HepG2 (cell line): ENCODE results near the gene F12. TPM values are rescaled to one million over a fixed set of nuclear protein-coding genes. Genes with fewer than 3 reads are reported as not detected.

Source experiments
- ATAC-seq: fragments of 200-7000 bp; cut with Tn5 transposase; 3 replicates; pipeline ENCODE4 v1.9.1; 2020; ENCODE audit warnings: mild to moderate bottlenecking, moderate library complexity
- BruUV-seq: library from RNA; stranded (reverse); fragments of 400-500 nt; replicated peaks from 2 replicates; lab custom pipeline; 2021; lab: Mats Ljungman, UMichigan
- CTCF ChIA-PET: fragments of 300-600 bp; formaldehyde crosslinking; extraction: SDS; loops from one replicate; lab custom pipeline; 2021; ENCODE audit warnings: low total read pairs, inconsistent platforms, low intra/inter-chr PET ratio; lab: Yijun Ruan, JAX
- POLR2A ChIA-PET: fragments of 350-600 bp; sonication (Branson Sonifier 250); formaldehyde crosslinking; loops from one replicate; lab custom pipeline; 2020; ENCODE audit warnings: antibody characterized with exemption, inconsistent platforms; lab: Yijun Ruan, JAX
- DNase-seq: peaks from one replicate; pipeline ENCODE4 v3.0.0-alpha.2; 2015; ENCODE audit warnings: low spot score
- FAIRE-seq: peaks from 3 replicates; lab custom pipeline; 2011; peaks lifted over from hg19 to GRCh38; lab: Jason Lieb, UNC
- H2AFZ ChIP-seq: one replicate; pipeline ENCODE4 v1.6.1; 2011; ENCODE audit warnings: low read length, inconsistent platforms
- H3K27ac ChIP-seq: fragments of 300-600 bp; 3 replicates; pipeline ENCODE4 v1.8.0; 2011; ENCODE audit warnings: mixed run types, mild to moderate bottlenecking, mixed read lengths, low read length, inconsistent platforms; ENCODE audit not compliant: insufficient read depth; ENCODE audit errors: extremely low read length
- H3K27me3 ChIP-seq, 2 experiments: fragments of 200-600 bp in 1 of 2; 2 replicates in 1 of 2; 3 replicates in 1 of 2; pipeline versions ENCODE4 v1.6.0 to v1.8.0; 2011; ENCODE audit warnings: low read length in 2 of 2, mild to moderate bottlenecking in 2 of 2, moderate library complexity in 2 of 2, inconsistent platforms in 1 of 2; ENCODE audit not compliant: insufficient read depth in 2 of 2, control insufficient read depth in 1 of 2
- H3K36me3 ChIP-seq, 2 experiments: fragments of 200-600 bp in 1 of 2; replicated peaks in 1 of 2; 2 replicates in 1 of 2; 3 replicates in 1 of 2; pipeline versions ENCODE4 v1.5.1 to v1.8.0; 2011; ENCODE audit warnings: low read length in 2 of 2, inconsistent platforms in 1 of 2; ENCODE audit not compliant: insufficient read depth in 2 of 2, control insufficient read depth in 1 of 2
- H3K4me1 ChIP-seq: 2 replicates; pipeline ENCODE4 v1.5.1; 2012; ENCODE audit warnings: low read length, inconsistent platforms; ENCODE audit not compliant: insufficient read depth
- H3K4me2 ChIP-seq: 2 replicates; pipeline ENCODE4 v1.6.0; 2011; ENCODE audit warnings: low read depth, low read length, inconsistent platforms
- H3K4me3 ChIP-seq, 3 experiments: fragments of 200-600 bp in 1 of 3; sonication (generic), shearing (Covaris generic) in 1 of 3; replicated peaks in 1 of 3; 2 replicates each; pipeline ENCODE4 v1.5.1; 2011 to 2016; ENCODE audit warnings: low read length in 3 of 3, inconsistent platforms in 2 of 3, low read depth in 2 of 3, mild to moderate bottlenecking in 2 of 3, control low read depth in 1 of 3, mixed read lengths in 1 of 3; ENCODE audit not compliant: insufficient read depth in 1 of 3
- H3K79me2 ChIP-seq: one replicate; pipeline ENCODE4 v1.6.1; 2011; ENCODE audit warnings: low read length, inconsistent platforms; ENCODE audit not compliant: insufficient read depth
- H3K9ac ChIP-seq: 2 replicates; pipeline ENCODE4 v1.6.0; 2011; ENCODE audit warnings: mild to moderate bottlenecking, low read depth, low read length, inconsistent platforms; ENCODE audit not compliant: insufficient read depth
- H3K9me3 ChIP-seq: 2 replicates; pipeline ENCODE4 v1.5.1; 2012; ENCODE audit warnings: mild to moderate bottlenecking, low read length
- H4K20me1 ChIP-seq: 2 replicates; pipeline ENCODE4 v1.6.0; 2011; ENCODE audit warnings: inconsistent platforms, mild to moderate bottlenecking, low read length, moderate library complexity; ENCODE audit not compliant: insufficient read depth
- EEA1 ChIP-seq: sonication (generic); formaldehyde crosslinking; IDR thresholded peaks from 2 replicates; pipeline ENCODE4 v1.5.1; 2020; ENCODE audit warnings: mild to moderate bottlenecking, missing genetic modification reagents, borderline replicate concordance
- PPARG ChIP-seq: conservative IDR thresholded peaks from 2 replicates; pipeline ENCODE4 v1.6.1; 2016; ENCODE audit warnings: missing biosample characterization, missing genetic modification reagents
- SNAI1 ChIP-seq: sonication (generic); formaldehyde crosslinking; IDR thresholded peaks from 2 replicates; pipeline ENCODE4 v1.5.0; 2020; ENCODE audit warnings: mild to moderate bottlenecking, missing genetic modification reagents, borderline replicate concordance
- SPEN ChIP-seq: sonication (generic); formaldehyde crosslinking; IDR thresholded peaks from 2 replicates; pipeline ENCODE4 v1.5.1; 2020; ENCODE audit warnings: low read depth, mild to moderate bottlenecking, missing genetic modification reagents
- ZNF354B ChIP-seq: sonication (generic); formaldehyde crosslinking; IDR thresholded peaks from 2 replicates; pipeline ENCODE4 v1.8.0; 2022; ENCODE audit warnings: mild to moderate bottlenecking, missing genetic modification reagents
- ZNF567 ChIP-seq: sonication (generic); formaldehyde crosslinking; IDR thresholded peaks from 2 replicates; pipeline ENCODE4 v1.8.1; 2023; ENCODE audit warnings: mild to moderate bottlenecking, missing genetic modification reagents, borderline replicate concordance
- WGBS: methylation state at CpG from one replicate; pipeline ENCODE4 v1.1.6; 2017; ENCODE audit warnings: low lambda C conversion rate; 5-methylcytosine and 5-hydroxymethylcytosine counted together
- in situ Hi-C: cut with HindIII; loops from 2 replicates; pipeline ENCODE4 v1.10.0; 2017; ENCODE audit warnings: low pct_unique_long_range_greater_than_20kb; ENCODE audit not compliant: extremely low pct_ligation_motif_present
- intact Hi-C: fragments of 100-400 bp; cut with micrococcal nuclease; formaldehyde crosslinking; loops from one replicate; pipeline ENCODE4 v1.10.0; 2022; ENCODE audit not compliant: unreplicated experiment
- polyA plus RNA-seq, 8 experiments: library from polyadenylated mRNA; depleted of rRNA in 3 of 8; stranded (reverse) in 7 of 8; unstranded in 1 of 8; fragments of >200 nt; fragmentation: Illumina TruSeq in 4 of 8; extraction: Trizol in 4 of 8; gene quantifications; 2 replicates each; pipeline versions ENCODE4 v1.2.1 to v1.2.3, GENCODE V29; 2011 to 2016; ENCODE audit warnings: low read depth in 4 of 8, missing spikeins in 1 of 8, mixed read lengths in 1 of 8; ENCODE audit not compliant: insufficient read depth in 1 of 8
- total RNA-seq, 5 experiments: library from RNA; depleted of rRNA; stranded (reverse); fragments of >200 nt; fragmentation: Illumina TruSeq; extraction: Trizol; gene quantifications; 2 replicates each; pipeline ENCODE4 v1.2.3, GENCODE V29; 2016; ENCODE audit warnings: low read depth in 1 of 5
- TF ChIP-seq, protein P1 (sequence below): sonication (generic); formaldehyde crosslinking; IDR thresholded peaks from 2 replicates; pipeline ENCODE4 v1.4.0; 2020; ENCODE audit warnings: missing genetic modification reagents, mild to moderate bottlenecking, borderline replicate concordance

F12 gene
- total and polyA plus RNA-seq, 2 of the 13 experiments (the other 11 are each of a cell fraction or from before 2014, with no cell fraction given) = 2.5 to 3.0 TPM

DNA sequence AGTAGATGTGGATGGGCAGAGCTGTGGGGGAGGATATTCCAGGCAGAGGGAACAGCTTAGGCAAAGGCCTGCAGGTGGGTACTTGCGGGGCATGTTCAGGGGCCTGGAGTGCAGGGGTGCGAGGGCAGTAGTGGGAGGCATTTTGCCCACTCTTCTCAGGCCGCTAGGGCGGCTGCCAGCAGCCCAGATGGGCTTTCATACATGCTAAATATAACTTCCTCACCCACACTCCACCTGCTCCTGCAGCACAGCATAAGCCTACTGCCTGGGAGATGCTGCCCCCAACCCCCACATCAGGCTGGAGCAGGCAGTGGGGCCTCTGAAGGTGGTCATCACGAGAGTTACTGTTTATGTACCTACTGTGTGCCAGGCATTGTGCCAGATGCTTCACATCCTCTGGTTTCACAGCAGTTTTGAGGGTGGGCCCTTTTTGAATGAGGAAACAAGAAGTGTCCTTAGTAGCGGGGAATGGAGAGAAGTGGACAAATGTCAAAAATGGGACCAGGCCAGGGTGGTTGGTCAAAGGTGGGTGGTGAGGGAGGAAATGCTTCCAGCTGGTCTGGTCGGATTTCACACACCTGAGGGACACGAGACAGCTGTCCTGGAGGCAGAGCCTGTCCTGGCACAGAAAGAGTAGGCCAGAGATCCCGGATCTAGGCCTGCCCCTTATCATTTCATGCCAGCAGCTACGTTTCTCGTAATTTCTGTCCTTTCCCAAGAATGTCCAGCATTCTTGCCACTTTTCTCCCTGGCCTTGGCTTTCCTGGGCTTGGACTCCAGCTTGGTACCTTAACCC, 39.5 kb downstream of the F12 start:
- Histone ChIP-seq H3K27me3 (no peaks in the 10 kb centered on the region; a peak in 1 of 5 replicates), H3K4me2 (no peak overlapping the region; the same call in 1 of the 2 replicates), H3K27ac (peak overlapping the region; percentile 35), H2AFZ (no peak overlapping the region), H3K79me2 (peaks cover 8% of the 10 kb centered on the region), H3K4me3 (no peak overlapping the region), H3K36me3 (0 out of 5 replicates have a peak, but pooled peaks cover 0 to 4% of the 10 kb centered on the region in 2 experiments), H3K9ac (0 out of 2 replicates have a peak overlapping the region, but pooled peaks have one; percentile 9), H4K20me1 (no peaks in the 10 kb centered on the region), H3K9me3 (no peaks in the 10 kb centered on the region), H3K4me1 (peaks cover 74% of the 10 kb centered on the region)
- intact Hi-C loops (loop anchor here (2.0 to 5.0 kb wide), 2 partner anchors 53 to 87 kb away; no protein-coding TSS in a partner anchor), in situ Hi-C loops (loop anchor here (25.0 kb wide), 1 partner anchor 833 kb away; the partner anchor contains the start of genes CDHR2 and RNF44)
- 86% methylated on average over 9 of the region's 11 CpGs for WGBS
- ATAC-seq (no peak), DNase-seq (no peak), FAIRE-seq (no peak)
- no TSS peak for BruUV-seq
- ChIA-PET POLR2A (interaction anchor here (0.6 to 7.9 kb wide), 20 partner anchors 8 to 283 kb away, joined by 3 to 239 read pairs (median 6); partner anchors contain the start of genes F12, FGFR4, GRK6 and LMAN2), CTCF (interaction anchor here (1.5 to 2.1 kb wide), 4 partner anchors 13 to 52 kb away, joined by 3 to 19 read pairs (median 10); no protein-coding TSS in a partner anchor)
- TF ChIP-seq SPEN (CRISPR knock-in tag) (0 out of 2 replicates have a peak, but pooled peaks have one; percentile 13), ZNF354B (CRISPR knock-in tag) (no peak), EEA1 (CRISPR knock-in tag) (0 out of 2 replicates have a peak, but pooled peaks have one; percentile 31), SNAI1 (CRISPR knock-in tag) (no peak), ZNF567 (CRISPR knock-in tag) (no peak), PPARG (CRISPR knock-in tag) (0 out of 2 replicates have a peak, but pooled peaks have one; percentile 1)
- TF ChIP-seq, protein P1, sequence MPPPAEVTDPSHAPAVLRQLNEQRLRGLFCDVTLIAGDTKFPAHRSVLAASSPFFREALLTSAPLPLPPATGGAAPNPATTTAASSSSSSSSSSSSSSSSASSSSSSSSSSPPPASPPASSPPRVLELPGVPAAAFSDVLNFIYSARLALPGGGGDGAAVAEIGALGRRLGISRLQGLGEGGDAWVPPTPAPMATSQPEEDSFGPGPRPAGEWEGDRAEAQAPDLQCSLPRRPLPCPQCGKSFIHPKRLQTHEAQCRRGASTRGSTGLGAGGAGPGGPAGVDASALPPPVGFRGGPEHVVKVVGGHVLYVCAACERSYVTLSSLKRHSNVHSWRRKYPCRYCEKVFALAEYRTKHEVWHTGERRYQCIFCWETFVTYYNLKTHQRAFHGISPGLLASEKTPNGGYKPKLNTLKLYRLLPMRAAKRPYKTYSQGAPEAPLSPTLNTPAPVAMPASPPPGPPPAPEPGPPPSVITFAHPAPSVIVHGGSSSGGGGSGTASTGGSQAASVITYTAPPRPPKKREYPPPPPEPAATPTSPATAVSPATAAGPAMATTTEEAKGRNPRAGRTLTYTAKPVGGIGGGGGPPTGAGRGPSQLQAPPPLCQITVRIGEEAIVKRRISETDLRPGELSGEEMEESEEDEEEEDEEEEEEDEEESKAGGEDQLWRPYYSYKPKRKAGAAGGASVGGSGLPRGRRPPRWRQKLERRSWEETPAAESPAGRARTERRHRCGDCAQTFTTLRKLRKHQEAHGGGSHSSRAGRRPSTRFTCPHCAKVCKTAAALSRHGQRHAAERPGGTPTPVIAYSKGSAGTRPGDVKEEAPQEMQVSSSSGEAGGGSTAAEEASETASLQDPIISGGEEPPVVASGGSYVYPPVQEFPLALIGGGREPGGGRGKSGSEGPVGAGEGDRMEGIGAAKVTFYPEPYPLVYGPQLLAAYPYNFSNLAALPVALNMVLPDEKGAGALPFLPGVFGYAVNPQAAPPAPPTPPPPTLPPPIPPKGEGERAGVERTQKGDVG (CRISPR knock-in tag) = 0 out of 2 replicates have a peak, but pooled peaks have one; percentile 9
